HG03175 (cell line): ENCODE results near the gene SLC9A4.

Experiments
- ATAC-seq: cut with Tn5 transposase; IDR thresholded peaks from one replicate; pipeline ENCODE4 v1.9.1; 2021; ENCODE audit warnings: mild to moderate bottlenecking, moderate library complexity; ENCODE audit not compliant: unreplicated experiment

The SLC9A4 gene

GRCh38 chr2:102498414-102498813 lies 25.4 kb downstream of the SLC9A4 start:
- no peak for ATAC-seq

GRCh38 chr2:102499558-102499957 lies 26.5 kb downstream of the SLC9A4 start:
- ATAC-seq: no peak

GRCh38 chr2:102502576-102502975 lies 29.6 kb downstream of the SLC9A4 start:
- ATAC-seq: no peak

GRCh38 chr2:102504833-102505232 lies 31.8 kb downstream of the SLC9A4 start:
- no peak for ATAC-seq

GRCh38 chr2:102505290-102505689 lies 32.3 kb downstream of the SLC9A4 start:
- no peak for ATAC-seq

- no peak for ATAC-seq
These were observed 33.7 kb downstream of the SLC9A4 start for GRCh38 chr2:102506743-102507142.

- ATAC-seq: no peak
These were observed 35.8 kb downstream of the SLC9A4 start for GRCh38 chr2:102508863-102509262.

- no peak for ATAC-seq
These were observed 36.7 kb downstream of the SLC9A4 start for GRCh38 chr2:102509749-102510148.

- ATAC-seq: no peak
These were observed 38.0 kb downstream of the SLC9A4 start for GRCh38 chr2:102510791-102511575.

- no peak for ATAC-seq
These were observed 39.1 kb downstream of the SLC9A4 start for GRCh38 chr2:102512161-102512560.

- no peak for ATAC-seq
These were observed 40.4 kb downstream of the SLC9A4 start for GRCh38 chr2:102513355-102513939.

GRCh38 chr2:102514061-102514785 lies 41.2 kb downstream of the SLC9A4 start:
- ATAC-seq: no peak

- ATAC-seq: no peak
These were observed 42.8 kb downstream of the SLC9A4 start for GRCh38 chr2:102515851-102516250.

- no peak for ATAC-seq
These were observed 45.1 kb downstream of the SLC9A4 start for GRCh38 chr2:102518170-102518569.

GRCh38 chr2:102520009-102520408 lies 47.0 kb downstream of the SLC9A4 start:
- ATAC-seq: peak; percentile 71

- ATAC-seq: no peak
These were observed 47.8 kb downstream of the SLC9A4 start for GRCh38 chr2:102520801-102521200.

GRCh38 chr2:102522162-102522561 lies 49.1 kb downstream of the SLC9A4 start:
- no peak for ATAC-seq

- ATAC-seq: no peak
These were observed 49.9 kb downstream of the SLC9A4 start for GRCh38 chr2:102522890-102523289.

- ATAC-seq: no peak
These were observed 50.6 kb downstream of the SLC9A4 start for GRCh38 chr2:102523651-102524050.

GRCh38 chr2:102527086-102527485 lies 54.1 kb downstream of the SLC9A4 start:
- ATAC-seq: no peak

GRCh38 chr2:102538491-102538890 lies 65.5 kb downstream of the SLC9A4 start:
- ATAC-seq: no peak

GRCh38 chr2:102540882-102541281 lies 67.9 kb downstream of the SLC9A4 start:
- ATAC-seq: no peak
